Measurements from ENCODE around the gene HMOX2. TPM values are rescaled to one million over a fixed set of nuclear protein-coding genes. Genes with fewer than 3 reads are reported as not detected.

The HMOX2 gene
- total RNA-seq, 6 donors from 2014 or later = 22.0 to 93.9 (median 53.8) TPM

- no peak overlapping the region for H3K4me3 ChIP-seq
- no peak for DNase-seq
- no peak for ATAC-seq (ENCODE audit: low FRiP score in 2 of 2)
- no peaks in the 10 kb centered on the region for H3K9me3 ChIP-seq
- peaks cover 15 to 72% (median 59%) of the 10 kb centered on the region in 4 donors for H3K36me3 ChIP-seq
- no peaks in the 10 kb centered on the region for H3K27me3 ChIP-seq
- WGBS, 2 donors = 88% methylated on average over 5 to 13 of the region's 17 CpGs
- no peak overlapping the region for H3K27ac ChIP-seq
- TF ChIP-seq, protein P1, sequence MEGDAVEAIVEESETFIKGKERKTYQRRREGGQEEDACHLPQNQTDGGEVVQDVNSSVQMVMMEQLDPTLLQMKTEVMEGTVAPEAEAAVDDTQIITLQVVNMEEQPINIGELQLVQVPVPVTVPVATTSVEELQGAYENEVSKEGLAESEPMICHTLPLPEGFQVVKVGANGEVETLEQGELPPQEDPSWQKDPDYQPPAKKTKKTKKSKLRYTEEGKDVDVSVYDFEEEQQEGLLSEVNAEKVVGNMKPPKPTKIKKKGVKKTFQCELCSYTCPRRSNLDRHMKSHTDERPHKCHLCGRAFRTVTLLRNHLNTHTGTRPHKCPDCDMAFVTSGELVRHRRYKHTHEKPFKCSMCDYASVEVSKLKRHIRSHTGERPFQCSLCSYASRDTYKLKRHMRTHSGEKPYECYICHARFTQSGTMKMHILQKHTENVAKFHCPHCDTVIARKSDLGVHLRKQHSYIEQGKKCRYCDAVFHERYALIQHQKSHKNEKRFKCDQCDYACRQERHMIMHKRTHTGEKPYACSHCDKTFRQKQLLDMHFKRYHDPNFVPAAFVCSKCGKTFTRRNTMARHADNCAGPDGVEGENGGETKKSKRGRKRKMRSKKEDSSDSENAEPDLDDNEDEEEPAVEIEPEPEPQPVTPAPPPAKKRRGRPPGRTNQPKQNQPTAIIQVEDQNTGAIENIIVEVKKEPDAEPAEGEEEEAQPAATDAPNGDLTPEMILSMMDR (IDR thresholded peaks at IDR 0.05) = no peak
- TF ChIP-seq POLR2A (IDR thresholded peaks at IDR 0.05) (no peak), POLR2AphosphoS5 (IDR thresholded peaks at IDR 0.05) (no peak), EP300 (IDR thresholded peaks at IDR 0.05) (no peak)
- peaks cover 13 to 30% (median 15%) of the 10 kb centered on the region in 4 donors for H3K4me1 ChIP-seq
These were observed 31.6 kb downstream of the HMOX2 start for GRCh38 chr16:4507588-4508345.

DNA sequence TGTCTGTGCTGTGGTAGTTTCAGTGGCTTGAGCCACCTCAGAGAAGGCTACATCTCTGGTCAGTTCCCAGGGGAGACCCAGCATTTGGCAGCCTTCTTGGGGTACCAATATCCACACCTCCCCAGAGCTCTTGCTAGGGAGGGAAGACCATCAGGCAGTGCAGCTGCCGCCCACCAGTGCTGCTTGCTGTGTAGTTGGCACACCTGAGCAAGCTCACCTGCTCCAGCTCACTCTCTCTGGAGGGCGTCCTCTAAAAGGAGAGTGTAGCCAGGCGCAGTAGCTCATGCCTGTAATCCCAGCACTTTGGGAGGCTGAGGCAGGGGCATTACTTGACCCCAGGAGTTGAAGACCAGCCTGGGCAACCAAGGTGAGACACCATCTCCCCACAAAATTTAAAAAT, 32.6 kb downstream of the HMOX2 start:
- ATAC-seq (ENCODE audit: low FRiP score in 2 of 2) (no peak), DNase-seq (no peak)
- H3K27ac ChIP-seq = no peak overlapping the region
- H3K9me3 ChIP-seq = no peaks in the 10 kb centered on the region
- no peaks in the 10 kb centered on the region for H3K27me3 ChIP-seq
- H3K36me3 ChIP-seq = peaks cover 15 to 82% (median 66%) of the 10 kb centered on the region in 4 donors
- WGBS, 2 donors = 100% methylated on average over 1 to 3 of the region's 3 CpGs
- TF ChIP-seq EP300 (IDR thresholded peaks at IDR 0.05) = no peak
- no peak for TF ChIP-seq POLR2AphosphoS5 (IDR thresholded peaks at IDR 0.05)
- no peak overlapping the region for H3K4me3 ChIP-seq
- peaks cover 20 to 41% (median 23%) of the 10 kb centered on the region in 4 donors for H3K4me1 ChIP-seq

- Histone ChIP-seq H3K27ac (no peak overlapping the region), H3K36me3 (peaks cover 15 to 84% (median 66%) of the 10 kb centered on the region in 4 donors), H3K4me1 (peaks cover 26 to 47% (median 29%) of the 10 kb centered on the region in 4 donors), H3K4me3 (no peak overlapping the region), H3K9me3 (no peaks in the 10 kb centered on the region), H3K27me3 (no peaks in the 10 kb centered on the region)
- DNase-seq (no peak), ATAC-seq (ENCODE audit: low FRiP score in 2 of 2) (no peak)
- TF ChIP-seq EP300 (IDR thresholded peaks at IDR 0.05) (no peak), POLR2AphosphoS5 (IDR thresholded peaks at IDR 0.05) (no peak), POLR2A (IDR thresholded peaks at IDR 0.05) (no peak)
- TF ChIP-seq, protein P1 (IDR thresholded peaks at IDR 0.05) = no peak
- WGBS, 2 donors = 92 to 98% methylated on average over 8 of the region's 8 CpGs
These were observed 33.2 kb downstream of the HMOX2 start for GRCh38 chr16:4509420-4509819.

- WGBS, 2 donors = 74 to 85% methylated on average over 5 of the region's 5 CpGs
- Histone ChIP-seq H3K27ac (no peak overlapping the region), H3K4me1 (peaks cover 33 to 51% (median 36%) of the 10 kb centered on the region in 4 donors), H3K4me3 (no peak overlapping the region), H3K9me3 (no peaks in the 10 kb centered on the region), H3K36me3 (peaks cover 15 to 84% (median 66%) of the 10 kb centered on the region in 4 donors), H3K27me3 (no peaks in the 10 kb centered on the region)
- TF ChIP-seq POLR2A (IDR thresholded peaks at IDR 0.05) (no peak), POLR2AphosphoS5 (IDR thresholded peaks at IDR 0.05) (no peak), EP300 (IDR thresholded peaks at IDR 0.05) (no peak)
- TF ChIP-seq, protein P1 (IDR thresholded peaks at IDR 0.05) = no peak
- ATAC-seq (ENCODE audit: low FRiP score in 2 of 2) = no peak
- no peak for DNase-seq
These were observed 33.9 kb downstream of the HMOX2 start for GRCh38 chr16:4510131-4510530.

DNA sequence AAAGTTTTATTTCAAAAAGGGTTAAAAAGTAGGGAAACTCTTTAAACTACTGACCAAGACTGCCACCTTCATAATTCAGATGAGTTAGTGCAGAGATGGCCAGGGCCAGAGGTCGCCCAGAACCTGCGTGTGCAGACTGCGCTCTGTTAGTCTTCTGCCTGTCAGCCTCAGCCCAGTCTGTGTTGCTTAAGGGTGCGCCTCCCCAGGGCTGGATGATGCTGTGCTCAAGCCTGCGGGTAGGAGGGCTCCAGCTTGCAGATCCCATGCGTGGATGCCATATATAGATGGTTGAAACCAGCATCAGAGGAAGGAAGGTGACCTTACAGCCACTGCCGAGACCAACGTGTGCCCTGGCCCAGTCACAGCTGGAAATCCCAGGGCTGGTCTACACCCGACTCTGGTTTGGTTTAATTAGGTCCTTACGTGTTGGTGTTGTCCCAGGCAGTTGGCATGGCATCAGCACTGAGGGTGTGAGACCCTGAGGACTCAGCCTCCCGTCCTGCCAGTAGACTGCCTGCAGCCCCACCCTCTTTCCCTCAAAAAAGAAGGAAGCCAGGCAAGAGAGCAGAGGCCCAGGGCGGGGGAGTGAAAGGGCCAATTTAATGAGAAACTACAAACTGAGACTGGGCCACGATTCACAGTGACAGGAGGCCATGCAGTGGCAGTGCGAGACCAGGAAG, 34.7 kb downstream of the HMOX2 start:
- TF ChIP-seq, protein P1 (IDR thresholded peaks at IDR 0.05) = no peak
- TF ChIP-seq POLR2AphosphoS5 (IDR thresholded peaks at IDR 0.05) = no peak
- TF ChIP-seq POLR2A (IDR thresholded peaks at IDR 0.05) = no peak
- no peak for TF ChIP-seq EP300 (IDR thresholded peaks at IDR 0.05)
- H3K4me1 ChIP-seq = peaks cover 29 to 51% (median 38%) of the 10 kb centered on the region in 4 donors
- peak in 1 of 2 donors; percentile 24 for ATAC-seq (ENCODE audit: low FRiP score in 2 of 2)

More for the DNA sequence above, 34.7 kb downstream of the HMOX2 start:
- WGBS, 2 donors = 65 to 74% methylated on average over 11 to 14 of the region's 14 CpGs
- H3K27ac ChIP-seq = peak overlapping the region in 1 of 4 donors; percentile 26
- H3K9me3 ChIP-seq = no peaks in the 10 kb centered on the region
- H3K4me3 ChIP-seq = no peak overlapping the region
- peaks cover 15 to 79% (median 66%) of the 10 kb centered on the region in 4 donors for H3K36me3 ChIP-seq
- no peak for DNase-seq
- no peaks in the 10 kb centered on the region for H3K27me3 ChIP-seq

Measured in upper lobe of left lung (tissue), 6 donors.